ENCODE results near the gene ARHGAP23.

GRCh38 chr17:38544839-38545209 lies 116.6 kb downstream of the ARHGAP23 start:
- no peak for TF ChIP-seq CTCF (IDR thresholded peaks at IDR 0.05; ENCODE audit: low read length)
- TF ChIP-seq EZH2 (IDR thresholded peaks at IDR 0.05; ENCODE audit: borderline replicate concordance, low read length), result no peak

Measured in OCI-LY1 (cell line).